HCT116 (cell line): ENCODE data around the gene ACP5.

Experiments used
- CTCF ChIP-seq, 3 experiments: fragments of 200-600 bp in 1 of 3; sonication (generic) in 1 of 3; IDR thresholded peaks in 2 of 3; conservative IDR thresholded peaks in 1 of 3; 2 replicates each; pipeline ENCODE4 v1.5.1; 2012 to 2017; ENCODE audit warnings: low read depth in 2 of 3, low read length in 2 of 3, antibody characterized with exemption in 1 of 3, borderline replicate concordance in 1 of 3, control low read depth in 1 of 3, mild to moderate bottlenecking in 1 of 3, mixed read lengths in 1 of 3, mixed run types in 1 of 3, moderate library complexity in 1 of 3; ENCODE audit not compliant: insufficient read depth in 1 of 3
- EZH2phosphoT487 ChIP-seq: fragments of 200-600 bp; IDR thresholded peaks from 2 replicates; pipeline ENCODE4 v1.6.1; 2018; ENCODE audit warnings: antibody characterized with exemption, borderline replicate concordance
- JUND ChIP-seq: IDR thresholded peaks from 2 replicates; pipeline ENCODE4 v1.6.1; 2012
- POLR2AphosphoS5 ChIP-seq: IDR thresholded peaks from 2 replicates; pipeline ENCODE4 v1.6.1; 2011; ENCODE audit warnings: mild to moderate bottlenecking, low read depth, low read length, moderate library complexity
- RAD21 ChIP-seq: IDR thresholded peaks from 2 replicates; pipeline ENCODE4 v1.6.1; 2012; ENCODE audit warnings: low read depth, mild to moderate bottlenecking
- TCF7L2 ChIP-seq: IDR thresholded peaks from 2 replicates; pipeline ENCODE4 v1.7.0; 2011; ENCODE audit warnings: borderline replicate concordance, inconsistent platforms; ENCODE audit not compliant: insufficient read depth, insufficient read length; ENCODE audit errors: extremely low read depth
- TF ChIP-seq, protein P1 (sequence below): IDR thresholded peaks from 2 replicates; pipeline ENCODE4 v1.6.1; 2012

- TF ChIP-seq RAD21 (no peak), CTCF (IDR thresholded peaks at IDR 0.05 in 2 of 3, conservative IDR thresholded peaks at IDR 0.05 in 1 of 3; ENCODE audit: borderline replicate concordance in 1 of 3, insufficient read depth in 1 of 3, low read depth in 2 of 3, low read length in 2 of 3) (no peak), JUND (no peak), EZH2phosphoT487 (no peak), POLR2AphosphoS5 (no peak), TCF7L2 (no peak)
- TF ChIP-seq, protein P1, sequence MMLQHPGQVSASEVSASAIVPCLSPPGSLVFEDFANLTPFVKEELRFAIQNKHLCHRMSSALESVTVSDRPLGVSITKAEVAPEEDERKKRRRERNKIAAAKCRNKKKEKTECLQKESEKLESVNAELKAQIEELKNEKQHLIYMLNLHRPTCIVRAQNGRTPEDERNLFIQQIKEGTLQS, result no peak
Measured at GRCh38 chr19:11540645-11541044, 36.8 kb downstream of the ACP5 start.
